GM10266 (cell line): ENCODE measurements around the gene SLC51A.
"Not testable (repeated sequence)": the region's sequence is repeated elsewhere in the genome, so short reads cannot be mapped to it uniquely, and the experiment has no call there.

ENCODE experiments used
- DNase-seq: peaks from one replicate; pipeline ENCODE4 v3.0.0; 2012; ENCODE audit errors: extremely low spot score
- CTCF ChIP-seq: IDR thresholded peaks from 2 replicates; pipeline ENCODE4 v1.5.1; 2012; ENCODE audit warnings: mild to moderate bottlenecking, low read depth; ENCODE audit not compliant: control insufficient read depth, insufficient read depth; ENCODE audit errors: missing control alignments

SLC51A gene

DNA sequence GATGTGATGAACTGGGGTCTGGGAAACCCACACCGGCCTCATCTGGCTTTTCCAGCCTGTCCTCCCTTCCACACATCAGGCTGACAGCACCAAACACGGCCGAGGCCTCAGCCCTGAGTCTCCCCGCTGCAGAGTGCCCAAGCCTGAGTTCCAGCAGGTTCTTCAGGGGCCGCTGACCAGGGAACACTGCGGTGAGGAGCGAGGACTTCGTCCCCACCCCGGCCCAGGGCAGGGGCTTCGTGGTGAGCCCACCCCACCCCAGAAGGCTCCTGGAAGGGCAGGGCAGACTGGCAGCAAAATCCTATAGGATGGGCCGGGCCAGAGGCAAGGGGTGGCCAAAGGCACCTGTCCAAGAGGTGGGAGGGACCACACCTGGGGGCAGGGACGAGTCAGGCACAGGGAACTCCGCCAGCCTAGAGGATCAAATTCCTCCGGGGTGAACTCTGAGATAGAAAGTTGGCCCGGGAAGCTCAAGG is at the start of gene SLC51A:
Gene SLC51A (plus strand): TSS at position 446 of the 476 bp plus-strand sequence. CDS start 179 bp downstream, outside the sequence.
- DNase-seq, result no peak
- no peak for TF ChIP-seq CTCF

- DNase-seq, result no peak
- TF ChIP-seq CTCF, result no peak
Measured at GRCh38 chr3:196166741-196167140, 49.6 kb upstream of the SLC51A start.

GRCh38 chr3:196168808-196169391 is 47.4 kb upstream of the SLC51A start:
- no peak for TF ChIP-seq CTCF
- DNase-seq, result no peak

DNA sequence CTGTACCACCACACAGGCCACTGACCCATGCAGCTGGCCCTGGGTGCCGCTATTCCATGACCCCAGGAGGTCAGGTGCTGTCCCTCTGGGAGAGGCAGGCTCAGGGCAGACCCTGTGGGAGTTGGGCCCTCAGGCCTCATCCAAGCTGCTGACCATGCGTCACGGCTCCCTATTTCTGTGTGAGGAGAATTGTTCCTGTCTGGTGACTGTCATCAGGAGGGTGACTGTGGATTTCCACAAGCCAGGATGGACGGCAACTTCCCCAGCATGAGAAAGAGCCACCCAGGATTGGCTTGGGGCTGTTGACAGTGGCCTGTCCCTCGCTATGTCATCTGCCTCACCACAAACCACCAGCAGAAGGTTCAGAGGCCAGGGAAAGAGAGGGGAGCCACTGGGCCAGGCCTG is 46.5 kb upstream of the SLC51A start:
- DNase-seq, result no peak
- TF ChIP-seq CTCF, result no peak

DNA sequence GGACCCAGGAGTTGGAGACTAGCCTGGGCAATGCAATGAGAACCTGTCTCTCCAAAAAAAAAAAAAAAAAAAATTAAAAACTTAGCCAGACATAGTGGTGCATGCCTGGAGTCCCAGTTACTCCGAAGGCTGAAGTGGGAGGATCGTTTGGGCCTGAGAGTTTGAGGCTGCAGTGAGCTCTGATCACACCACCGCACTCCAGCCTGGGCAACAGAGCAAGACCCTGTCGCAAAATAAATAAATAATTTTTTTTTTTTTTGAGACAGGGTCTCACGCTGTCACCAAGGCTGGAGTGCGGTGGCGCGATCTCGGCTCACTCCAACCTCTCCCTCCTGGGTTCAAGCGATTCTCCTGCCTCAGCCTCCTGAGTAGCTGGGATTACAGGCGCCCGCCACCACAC is 46.0 kb upstream of the SLC51A start:
- DNase-seq, result not testable (repeated sequence)

- TF ChIP-seq CTCF, result no peak
- DNase-seq, result no peak
Measured at GRCh38 chr3:196174652-196175051, 41.7 kb upstream of the SLC51A start.

DNA sequence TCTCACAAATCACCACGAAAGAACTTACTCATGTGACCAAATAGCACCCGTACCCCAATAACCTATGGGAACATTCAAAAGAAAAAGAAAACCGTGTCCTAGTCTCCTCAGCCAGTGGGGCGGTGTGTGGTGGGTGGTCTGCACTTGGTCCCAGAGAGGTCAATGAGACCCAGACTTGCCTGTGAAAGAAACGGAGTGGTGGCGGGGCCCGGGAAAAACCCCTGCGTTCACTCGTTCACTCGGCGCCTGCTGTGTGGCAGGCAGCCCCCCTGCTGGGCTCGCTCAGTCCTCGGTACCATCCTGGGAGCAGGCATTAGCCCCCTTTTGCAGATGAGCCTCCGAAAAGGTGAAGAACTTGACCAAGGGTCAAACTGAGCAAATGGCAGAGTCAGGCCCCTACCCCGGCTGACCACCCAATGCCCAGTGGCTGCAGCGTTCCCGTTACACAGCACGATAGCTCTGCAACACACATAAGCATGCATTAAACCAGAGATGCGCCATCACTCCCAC is 41.2 kb upstream of the SLC51A start:
- DNase-seq, result no peak
- TF ChIP-seq CTCF, result no peak

DNA sequence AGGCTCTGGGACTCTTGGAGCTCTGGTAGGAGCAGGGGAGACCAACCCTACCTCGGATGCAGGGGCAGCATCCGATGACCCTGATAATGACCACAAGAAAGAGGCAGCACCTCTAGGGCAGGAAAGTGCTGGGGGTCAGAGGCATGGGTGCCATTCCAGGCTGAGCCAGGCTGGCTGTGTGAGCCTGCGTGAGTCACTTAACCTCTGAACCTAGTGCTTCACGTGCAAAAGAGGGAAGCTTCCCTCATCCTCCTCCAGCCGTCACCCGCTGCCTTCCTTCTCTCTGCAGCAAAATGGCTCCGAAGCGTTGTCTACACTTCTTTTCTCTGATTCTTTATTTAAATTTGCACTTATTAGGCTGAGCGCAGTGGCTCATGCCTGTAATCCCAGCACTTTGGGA is 40.6 kb upstream of the SLC51A start:
- DNase-seq, result no peak
- TF ChIP-seq CTCF, result no peak
